ENCODE data around the gene P3H2.

The P3H2 gene

GRCh38 chr3:190008432-190008831, 112.3 kb downstream of the P3H2 start:
- Mint-ChIP-seq H3K4me1 (no peaks in the 10 kb centered on the region), H3K27me3 (peaks cover 29% of the 10 kb centered on the region), H3K27ac (no peak overlapping the region), H3K9me3 (no peaks in the 10 kb centered on the region), H3K4me3 (no peak overlapping the region)
- ATAC-seq (no peak), DNase-seq (no peak)

GRCh38 chr3:190005343-190006113, 115.2 kb downstream of the P3H2 start:
- Mint-ChIP-seq H3K27ac (no peak overlapping the region), H3K9me3 (no peaks in the 10 kb centered on the region), H3K27me3 (peaks cover 20% of the 10 kb centered on the region), H3K4me3 (no peak overlapping the region), H3K4me1 (no peaks in the 10 kb centered on the region)
- ATAC-seq (no peak), DNase-seq (no peak)

DNA sequence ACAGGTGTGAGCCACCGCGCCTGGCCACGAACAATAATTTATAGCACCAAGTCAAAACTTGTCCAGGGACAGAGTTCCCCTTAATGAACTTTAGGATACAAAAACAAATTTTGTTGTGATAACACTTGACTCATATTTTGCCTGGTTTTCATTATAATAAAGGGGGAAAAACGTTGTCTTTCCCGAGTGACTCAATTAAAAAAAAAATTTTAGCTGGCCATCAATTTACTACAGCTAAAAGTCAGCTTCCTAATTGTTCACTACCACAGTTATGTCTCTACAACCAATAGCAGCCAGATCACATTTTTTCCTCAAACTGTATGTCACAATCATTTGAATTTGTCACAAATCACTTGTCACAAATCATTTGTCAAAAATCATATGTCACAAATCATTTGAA, 116.0 kb downstream of the P3H2 start:
- Mint-ChIP-seq H3K27ac (no peak overlapping the region), H3K9me3 (no peaks in the 10 kb centered on the region)
- ATAC-seq: no peak

DNA sequence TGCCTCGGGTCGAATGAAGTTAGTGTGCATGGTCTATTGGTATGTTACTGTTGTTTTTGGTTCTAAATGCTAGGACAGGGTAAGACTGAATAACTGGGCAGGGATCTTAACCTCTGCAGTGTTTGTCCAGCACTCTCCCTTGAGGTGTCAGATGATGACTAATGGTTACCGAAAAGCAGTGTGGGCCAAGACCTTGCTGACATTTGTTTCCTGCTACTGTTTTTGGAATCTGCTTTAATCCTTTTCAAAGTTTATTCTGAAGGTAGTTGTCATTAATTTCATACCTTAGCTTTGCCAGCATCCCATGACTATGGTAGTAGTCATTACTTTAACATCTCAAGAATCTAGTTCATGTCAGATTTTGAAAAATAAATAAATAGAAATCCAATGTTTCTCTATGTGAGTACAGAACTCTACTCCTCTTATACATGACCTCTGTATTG, 117.0 kb downstream of the P3H2 start:
- Mint-ChIP-seq H3K27ac (no peak overlapping the region), H3K4me1 (no peaks in the 10 kb centered on the region), H3K4me3 (no peak overlapping the region), H3K27me3 (peaks cover 28% of the 10 kb centered on the region), H3K9me3 (no peaks in the 10 kb centered on the region)
- no peak for ATAC-seq
- no peak for DNase-seq

More for the DNA sequence above, 116.0 kb downstream of the P3H2 start:
- Mint-ChIP-seq H3K27me3 (peaks cover 18% of the 10 kb centered on the region), H3K4me1 (no peaks in the 10 kb centered on the region), H3K4me3 (no peak overlapping the region)
- DNase-seq: no peak

DNA sequence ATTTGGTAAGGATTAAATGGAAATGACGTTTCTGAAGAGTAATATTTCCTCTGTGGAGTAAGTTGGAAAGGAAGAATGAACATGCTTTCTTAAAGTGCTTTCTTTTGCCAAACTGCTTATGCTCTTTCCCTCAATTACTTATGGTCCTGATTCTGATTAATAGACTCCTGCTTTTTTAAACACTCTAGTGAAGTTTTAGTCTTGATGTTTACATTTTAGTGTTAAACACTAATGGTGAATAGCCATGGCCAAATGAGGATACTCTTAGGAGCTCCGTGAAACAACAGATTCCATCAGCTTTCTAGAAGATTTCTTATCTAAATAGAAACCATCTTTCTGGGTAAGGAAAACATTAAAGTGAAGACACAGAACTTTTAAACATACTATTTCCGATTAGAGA, 117.6 kb downstream of the P3H2 start:
- no peaks in the 10 kb centered on the region for H3K9me3 Mint-ChIP-seq
- H3K4me3 Mint-ChIP-seq: no peak overlapping the region
- H3K27ac Mint-ChIP-seq: no peak overlapping the region
- H3K27me3 Mint-ChIP-seq: peaks cover 29% of the 10 kb centered on the region
- DNase-seq (no peak), ATAC-seq (no peak)
- H3K4me1 Mint-ChIP-seq: no peaks in the 10 kb centered on the region

DNA sequence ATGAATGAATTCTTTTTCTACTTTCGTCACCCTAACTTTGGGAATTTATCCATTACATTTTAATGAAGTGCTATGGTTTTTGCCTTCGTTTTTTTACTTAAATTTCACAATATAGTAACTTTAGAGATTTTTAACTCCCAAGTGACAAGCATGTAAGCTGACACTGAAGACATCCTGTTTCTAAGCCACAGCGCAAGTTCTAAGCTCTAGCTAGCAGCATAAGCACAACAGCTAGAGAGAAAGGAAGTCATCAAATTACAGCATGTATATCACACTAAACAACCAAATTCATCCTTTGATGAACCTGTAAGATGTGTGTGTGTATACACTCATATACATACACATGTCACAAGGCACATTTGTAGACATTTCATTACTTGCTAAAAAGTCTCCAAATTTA, 119.3 kb downstream of the P3H2 start:
- H3K27ac Mint-ChIP-seq: no peak overlapping the region
- DNase-seq (no peak), ATAC-seq (no peak)
- H3K4me3 Mint-ChIP-seq: no peak overlapping the region
- H3K9me3 Mint-ChIP-seq: no peaks in the 10 kb centered on the region
- no peaks in the 10 kb centered on the region for H3K4me1 Mint-ChIP-seq
- H3K27me3 Mint-ChIP-seq: peaks cover 20% of the 10 kb centered on the region

DNA sequence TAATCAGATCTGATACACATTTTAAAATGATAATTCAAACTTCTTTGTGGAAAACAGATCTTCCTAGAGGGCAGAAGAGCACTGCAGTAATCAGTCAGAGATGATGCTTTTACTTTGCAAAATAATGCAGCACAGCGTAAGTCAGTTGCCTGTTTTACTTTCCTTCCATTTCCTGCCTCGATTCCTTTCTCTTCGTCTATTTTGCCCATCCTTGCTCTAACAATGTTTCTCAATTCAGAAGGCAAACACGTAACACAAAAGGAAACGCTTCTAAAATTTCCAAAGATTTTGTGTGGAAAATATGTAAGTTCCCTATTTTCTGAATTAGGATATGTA, 119.9 kb downstream of the P3H2 start:
- ATAC-seq (no peak), DNase-seq (no peak)
- Mint-ChIP-seq H3K4me1 (no peaks in the 10 kb centered on the region), H3K27me3 (peaks cover 16% of the 10 kb centered on the region), H3K4me3 (no peak overlapping the region), H3K27ac (no peak overlapping the region), H3K9me3 (no peaks in the 10 kb centered on the region)

DNA sequence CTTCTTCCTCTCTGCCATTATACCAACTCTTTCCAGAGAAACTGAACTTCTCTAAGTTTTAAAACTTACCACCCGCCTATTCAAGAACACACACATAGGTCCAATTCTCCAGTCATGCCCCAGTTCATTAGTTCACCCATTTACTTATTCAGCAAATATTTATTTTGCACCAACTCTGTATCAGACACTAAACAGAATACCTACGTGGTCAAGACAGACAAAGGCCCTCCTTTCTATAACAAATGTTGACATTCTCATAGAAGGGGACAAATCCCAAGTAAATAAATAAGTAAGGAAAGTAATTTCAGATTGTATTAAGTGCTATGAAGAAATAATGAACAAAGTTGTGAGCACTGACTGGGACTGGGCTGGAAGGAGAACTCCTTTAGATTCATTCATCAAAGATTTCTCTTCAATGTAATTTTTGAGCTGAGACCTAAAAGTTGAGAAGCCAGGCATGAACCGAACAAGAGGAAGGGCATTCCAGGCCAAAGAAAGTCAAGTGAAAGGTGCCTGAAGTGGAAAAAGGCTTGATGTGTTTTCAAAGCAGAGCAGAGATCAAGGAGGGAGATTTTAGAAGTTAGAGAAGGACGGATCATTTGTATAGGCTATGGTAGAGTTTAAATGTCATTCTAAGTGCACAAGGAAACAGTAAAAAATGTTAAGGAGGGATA, 120.4 kb downstream of the P3H2 start:
- no peak overlapping the region for H3K4me3 Mint-ChIP-seq

GRCh38 chr3:189999718-190000117, 121.0 kb downstream of the P3H2 start:
- DNase-seq: no peak

More for the DNA sequence above, 120.4 kb downstream of the P3H2 start:
- no peak for DNase-seq
- no peak for ATAC-seq
- no peaks in the 10 kb centered on the region for H3K4me1 Mint-ChIP-seq
- no peak overlapping the region for H3K27ac Mint-ChIP-seq
- no peaks in the 10 kb centered on the region for H3K9me3 Mint-ChIP-seq
- peaks cover 16% of the 10 kb centered on the region for H3K27me3 Mint-ChIP-seq

GRCh38 chr3:189995129-189995528, 125.6 kb downstream of the P3H2 start:
- DNase-seq: no peak
- Mint-ChIP-seq H3K27ac (no peak overlapping the region), H3K9me3 (no peaks in the 10 kb centered on the region), H3K27me3 (peaks cover 16% of the 10 kb centered on the region), H3K4me1 (no peaks in the 10 kb centered on the region), H3K4me3 (no peak overlapping the region)
- ATAC-seq: no peak

More at GRCh38 chr3:189999718-190000117, 121.0 kb downstream of the P3H2 start:
- Mint-ChIP-seq H3K27me3 (peaks cover 16% of the 10 kb centered on the region), H3K4me3 (no peak overlapping the region), H3K27ac (no peak overlapping the region), H3K4me1 (no peaks in the 10 kb centered on the region), H3K9me3 (no peaks in the 10 kb centered on the region)
- ATAC-seq: no peak

DNA sequence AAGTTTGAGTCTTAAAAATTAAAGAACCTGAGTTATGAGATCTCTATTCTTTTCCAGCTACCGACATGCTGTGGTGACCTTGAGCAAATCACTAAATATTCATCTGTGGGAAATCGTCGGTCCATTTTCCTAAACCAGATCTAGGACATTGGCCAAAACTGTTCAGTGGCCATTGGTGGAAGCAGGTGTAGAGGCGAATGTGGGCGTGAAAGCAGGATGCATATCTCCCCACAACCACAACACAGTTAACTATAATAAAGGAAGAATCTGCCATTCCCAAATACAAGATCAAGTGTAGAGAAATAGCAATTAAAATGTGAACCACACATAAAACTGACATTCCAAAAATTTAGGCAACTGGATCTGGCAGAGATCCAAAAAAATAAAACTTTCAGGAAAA, 129.9 kb downstream of the P3H2 start:
- Mint-ChIP-seq H3K9me3 (no peaks in the 10 kb centered on the region), H3K27ac (no peak overlapping the region), H3K4me1 (no peaks in the 10 kb centered on the region), H3K4me3 (no peak overlapping the region), H3K27me3 (peaks cover 8% of the 10 kb centered on the region)
- DNase-seq (no peak), ATAC-seq (no peak)

GRCh38 chr3:189988854-189989253, 131.8 kb downstream of the P3H2 start:
- Mint-ChIP-seq H3K9me3 (no peaks in the 10 kb centered on the region), H3K4me3 (no peak overlapping the region), H3K27me3 (peaks cover 8% of the 10 kb centered on the region), H3K27ac (no peak overlapping the region), H3K4me1 (no peaks in the 10 kb centered on the region)
- DNase-seq (no peak), ATAC-seq (no peak)

- Mint-ChIP-seq H3K4me3 (no peak overlapping the region), H3K9me3 (no peaks in the 10 kb centered on the region), H3K27me3 (peaks cover 9% of the 10 kb centered on the region), H3K27ac (no peak overlapping the region), H3K4me1 (no peaks in the 10 kb centered on the region)
- ATAC-seq (no peak), DNase-seq (no peak)
Observed at GRCh38 chr3:189988322-189988721, 132.4 kb downstream of the P3H2 start.

GRCh38 chr3:189985948-189986347, 134.7 kb downstream of the P3H2 start:
- no peaks in the 10 kb centered on the region for H3K4me1 Mint-ChIP-seq
- DNase-seq (no peak), ATAC-seq (no peak)
- H3K27ac Mint-ChIP-seq: no peak overlapping the region
- H3K9me3 Mint-ChIP-seq: no peaks in the 10 kb centered on the region
- no peak overlapping the region for H3K4me3 Mint-ChIP-seq
- H3K27me3 Mint-ChIP-seq: peaks cover 22% of the 10 kb centered on the region

DNA sequence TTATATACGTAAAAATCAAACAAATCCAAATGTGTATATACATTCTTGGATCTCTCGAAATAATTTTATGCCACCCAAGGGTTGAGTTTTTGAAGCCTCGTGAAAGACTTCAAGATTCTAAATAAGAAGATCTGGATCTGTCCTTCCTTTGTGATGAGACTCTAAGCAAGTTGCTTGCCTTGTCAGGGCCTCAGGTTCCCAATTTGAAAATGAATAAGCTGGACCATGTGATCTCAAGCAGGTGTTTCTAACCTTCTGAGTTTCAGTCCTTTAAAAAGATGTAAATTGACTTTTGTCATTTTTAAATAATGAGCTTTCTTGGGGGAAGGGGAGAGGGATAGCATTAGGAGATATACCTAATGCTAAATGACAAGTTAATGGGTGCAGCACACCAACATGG, 137.1 kb downstream of the P3H2 start:
- DNase-seq: no peak
- Mint-ChIP-seq H3K4me3 (no peak overlapping the region), H3K9me3 (no peaks in the 10 kb centered on the region), H3K27ac (no peak overlapping the region), H3K4me1 (no peaks in the 10 kb centered on the region), H3K27me3 (peaks cover 25% of the 10 kb centered on the region)
- no peak for ATAC-seq

- H3K4me3 Mint-ChIP-seq: no peak overlapping the region
- H3K27me3 Mint-ChIP-seq: peaks cover 34% of the 10 kb centered on the region
- H3K9me3 Mint-ChIP-seq: no peaks in the 10 kb centered on the region
- DNase-seq: no peak
- ATAC-seq: no peak
- H3K4me1 Mint-ChIP-seq: no peaks in the 10 kb centered on the region
- no peak overlapping the region for H3K27ac Mint-ChIP-seq
Observed at GRCh38 chr3:189982321-189982945, 138.3 kb downstream of the P3H2 start.
